ENCODE measurements around the gene LHX2. TPM values are rescaled to one million over a fixed set of nuclear protein-coding genes. Genes with fewer than 3 reads are reported as not detected.

LHX2 gene
- total RNA-seq, 1 experiment from 2014 or later, result not detected

- DNase-seq, result peak; percentile 49
- Histone ChIP-seq H3K4me1 (ENCODE audit: insufficient read depth, low read length) (0 out of 2 replicates have a peak, but pooled peaks cover 2% of the 10 kb centered on the region), H3K4ac (ENCODE audit: low read depth, low read length) (no peak overlapping the region), H3T11ph (ENCODE audit: low read length) (no peak overlapping the region), H3K79me2 (ENCODE audit: insufficient read depth, low read length) (no peaks in the 10 kb centered on the region), H4K8ac (replicated peaks; ENCODE audit: insufficient read length, low read depth, low read length) (no peak overlapping the region), H3K56ac (ENCODE audit: insufficient read length, low read depth, low read length) (no peak overlapping the region), H2AK5ac (ENCODE audit: insufficient read length, low read length) (no peak overlapping the region), H2BK12ac (ENCODE audit: insufficient read length, low read depth, low read length) (no peak overlapping the region), H3K23ac (ENCODE audit: insufficient read length, low read depth, low read length) (no peak overlapping the region), H3K18ac (ENCODE audit: insufficient read length, low read depth, low read length) (no peak overlapping the region), H4K20me1 (ENCODE audit: control insufficient read depth, insufficient read depth, insufficient read length) (no peaks in the 10 kb centered on the region), H2BK15ac (ENCODE audit: low read depth, low read length) (no peak overlapping the region), H2BK20ac (ENCODE audit: low read depth, low read length, poor library complexity, severe bottlenecking) (no peak overlapping the region), H3K79me1 (ENCODE audit: insufficient read depth, low read depth, low read length, poor library complexity, severe bottlenecking) (no peaks in the 10 kb centered on the region), H4K91ac (ENCODE audit: insufficient read length, low read depth, low read length) (no peak overlapping the region), H3K27ac (ENCODE audit: insufficient read length, low read depth, low read length) (no peak overlapping the region), H4K5ac (ENCODE audit: insufficient read length, low read depth, low read length) (no peak overlapping the region), H3K9ac (ENCODE audit: extremely low read depth, insufficient read length, low read length) (no peak overlapping the region), H2AFZ (ENCODE audit: low read length) (no peak overlapping the region), H2BK120ac (ENCODE audit: low read depth, low read length, poor library complexity, severe bottlenecking) (no peak overlapping the region), H3K27me3 (ENCODE audit: insufficient read depth, low read length) (peaks cover 67% of the 10 kb centered on the region), H3K23me2 (ENCODE audit: insufficient read length, low read depth, low read length, poor library complexity, severe bottlenecking) (no peaks in the 10 kb centered on the region), H3K9me3 (ENCODE audit: control insufficient read depth, low read depth, low read length) (no peaks in the 10 kb centered on the region), H3K14ac (ENCODE audit: insufficient read depth, low read length) (no peak overlapping the region), H3K4me2 (ENCODE audit: insufficient read depth, insufficient read length, low read length) (no peak overlapping the region), H2BK5ac (ENCODE audit: insufficient read length, low read length) (no peak overlapping the region)
- no peak for TF ChIP-seq CTCF (conservative IDR thresholded peaks at IDR 0.05)
- Mint-ChIP-seq H3K27me3 (ENCODE audit: low read depth) (peaks cover 79% of the 10 kb centered on the region), H3K36me3 (ENCODE audit: insufficient read depth in 1 of 3, low read depth in 3 of 3) (no peaks in the 10 kb centered on the region), H3K9me3 (peaks cover 0 to 4% of the 10 kb centered on the region in 2 experiments; a peak in 2 of 5 replicates), H3K4me1 (peaks cover 19 to 46% of the 10 kb centered on the region in 2 experiments), H3K27ac (no peak overlapping the region), H3K4me3 (peak overlapping the region in 1 of 2 experiments; percentile 89; a peak in 2 of 5 replicates)
- no CpG with 5 or more reads among the region's 23 CpGs for WGBS (ENCODE audit: extremely low coverage, insufficient read length, low lambda C conversion rate)
These were observed 14.7 kb upstream of the LHX2 start for GRCh38 chr9:123996731-123997421.

Data from H9 (cell line).